A549 treated with dexamethasone at 1 μM for 4 hours (cell line): ENCODE data around the gene PROC. TPM values are rescaled to one million over a fixed set of nuclear protein-coding genes. Genes with fewer than 3 reads are reported as not detected.

Source experiments
- total RNA-seq: library from RNA; stranded (reverse); fragments of 200-300 nt; extraction: Qiagen RNA extraction; gene quantifications from 5 replicates; pipeline ENCODE4 v1.2.3, GENCODE V29; 2022

The PROC gene
- 3.5 to 5.6 TPM (median 5.0 TPM) in 5 replicates for total RNA-seq

DNA sequence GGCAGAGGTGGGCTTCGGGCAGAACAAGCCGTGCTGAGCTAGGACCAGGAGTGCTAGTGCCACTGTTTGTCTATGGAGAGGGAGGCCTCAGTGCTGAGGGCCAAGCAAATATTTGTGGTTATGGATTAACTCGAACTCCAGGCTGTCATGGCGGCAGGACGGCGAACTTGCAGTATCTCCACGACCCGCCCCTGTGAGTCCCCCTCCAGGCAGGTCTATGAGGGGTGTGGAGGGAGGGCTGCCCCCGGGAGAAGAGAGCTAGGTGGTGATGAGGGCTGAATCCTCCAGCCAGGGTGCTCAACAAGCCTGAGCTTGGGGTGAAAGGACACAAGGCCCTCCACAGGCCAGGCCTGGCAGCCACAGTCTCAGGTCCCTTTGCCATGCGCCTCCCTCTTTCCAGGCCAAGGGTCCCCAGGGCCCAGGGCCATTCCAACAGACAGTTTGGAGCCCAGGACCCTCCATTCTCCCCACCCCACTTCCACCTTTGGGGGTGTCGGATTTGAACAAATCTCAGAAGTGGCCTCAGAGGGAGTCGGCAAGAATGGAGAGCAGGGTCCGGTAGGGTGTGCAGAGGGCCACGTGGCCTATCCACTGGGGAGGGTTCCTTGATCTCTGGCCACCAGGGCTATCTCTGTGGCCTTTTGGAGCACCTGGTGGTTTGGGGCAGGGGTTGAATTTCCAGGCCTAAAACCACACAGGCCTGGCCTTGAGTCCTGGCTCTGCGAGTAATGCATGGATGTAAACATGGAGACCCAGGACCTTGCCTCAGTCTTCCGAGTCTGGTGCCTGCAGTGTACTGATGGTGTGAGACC is at the start of gene PROC:
Gene PROC, plus strand, starts transcription at position 128 of the 812 bp plus-strand sequence. CDS start 1,516 bp downstream, outside the sequence.

DNA sequence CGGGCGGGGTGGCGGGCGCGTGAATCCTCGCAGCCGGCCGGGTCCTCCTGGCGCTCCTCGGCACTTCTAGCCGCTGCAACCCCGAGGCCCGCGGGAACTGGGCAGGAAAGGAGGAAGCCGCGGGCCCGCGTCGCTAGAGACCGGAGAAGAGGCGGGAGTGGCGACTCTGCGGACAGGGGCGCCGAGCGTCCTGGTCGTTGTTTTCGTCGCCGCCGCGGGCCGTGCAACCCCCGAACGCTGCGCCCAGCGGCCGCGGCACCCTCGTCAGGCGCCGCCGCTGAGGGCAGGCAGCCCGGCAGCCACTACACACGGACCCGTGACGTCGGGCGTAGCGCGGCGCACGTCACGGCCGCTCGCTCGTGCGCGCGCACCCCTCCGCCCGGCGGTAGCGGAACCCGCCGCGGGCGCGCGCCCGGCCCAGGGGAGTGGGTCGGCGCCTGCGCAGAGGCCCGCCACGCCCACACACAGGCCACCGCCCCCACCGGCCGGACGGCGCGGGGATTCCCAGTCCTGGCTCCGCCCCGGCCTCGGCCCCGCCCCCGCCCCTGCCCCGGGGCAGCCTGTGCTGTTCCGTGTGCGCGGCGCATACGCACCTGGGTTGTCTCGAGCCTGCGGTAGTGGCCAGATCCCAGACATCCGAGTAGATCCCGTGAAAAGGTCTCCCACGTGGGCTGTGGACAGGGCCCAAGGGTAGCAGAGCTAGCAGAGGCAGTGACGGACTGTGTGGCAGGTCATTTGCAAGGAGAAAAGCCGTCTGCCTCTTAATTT is 30.4 kb upstream of the PROC start, which contains the start of gene MAP3K2:
Gene MAP3K2, minus strand, starts transcription at position 321 of the 768 bp plus-strand sequence. CDS start 44,846 bp downstream, outside the sequence.

Other genes starting within 250 kb of the PROC start
- gene CYP27C1, start 198.1 kb upstream of the PROC start, total RNA-seq = 2.4 to 4.4 TPM (median 4.1 TPM) in 5 replicates
- gene ERCC3, start 124.3 kb upstream of the PROC start, total RNA-seq = 38.8 to 42.8 TPM (median 41.2 TPM) in 5 replicates
- 12.6 to 32.0 TPM (median 26.2 TPM) in 5 replicates for gene MAP3K2, start 30.5 kb upstream of the PROC start, total RNA-seq
- 39.6 to 45.9 TPM (median 43.6 TPM) in 5 replicates for gene IWS1, start 108.1 kb downstream of the PROC start, total RNA-seq
- 0.11 to 0.31 TPM (median 0.24 TPM) in 5 replicates for gene MYO7B, start 117.3 kb downstream of the PROC start, total RNA-seq
- 0.06 to 0.08 TPM (median 0.07 TPM) in 3 of 5 replicates, not detected in the others for gene GPR17, start 227.7 kb downstream of the PROC start, total RNA-seq